Endothelial cell (in vitro differentiated cells): ENCODE results near the gene JUN. TPM values are rescaled to one million over a fixed set of nuclear protein-coding genes. Genes with fewer than 3 reads are reported as not detected.

Source experiments
- DNase-seq: peaks from one replicate; pipeline ENCODE4 v3.0.0; 2021; ENCODE audit warnings: low spot score
- H3K27ac Mint-ChIP-seq: one replicate; pipeline ENCODE4 v1.8.0; 2021; ENCODE audit warnings: mixed read lengths, inconsistent platforms; ENCODE audit not compliant: unreplicated experiment
- H3K27me3 Mint-ChIP-seq: one replicate; pipeline ENCODE4 v1.8.0; 2021; ENCODE audit warnings: mild to moderate bottlenecking, moderate library complexity, mixed read lengths, inconsistent platforms; ENCODE audit not compliant: unreplicated experiment
- H3K36me3 Mint-ChIP-seq: one replicate; pipeline ENCODE4 v1.8.0; 2021; ENCODE audit warnings: mild to moderate bottlenecking, low read depth, mixed read lengths, inconsistent platforms; ENCODE audit not compliant: unreplicated experiment
- H3K4me1 Mint-ChIP-seq: one replicate; pipeline ENCODE4 v1.8.0; 2021; ENCODE audit warnings: mild to moderate bottlenecking, mixed read lengths, inconsistent platforms; ENCODE audit not compliant: unreplicated experiment
- H3K4me3 Mint-ChIP-seq: one replicate; pipeline ENCODE4 v1.8.0; 2021; ENCODE audit warnings: mild to moderate bottlenecking, mixed read lengths, inconsistent platforms; ENCODE audit not compliant: unreplicated experiment
- H3K9me3 Mint-ChIP-seq: one replicate; pipeline ENCODE4 v1.8.0; 2021; ENCODE audit warnings: mixed read lengths, inconsistent platforms; ENCODE audit not compliant: unreplicated experiment
- total RNA-seq: library from RNA; stranded (reverse); fragmentation: NEBNext Ultra II Directional; extraction: Animal tissue kit (Norgen Biotek cat#: 25700); gene quantifications from one replicate; pipeline ENCODE4 v1.2.1, GENCODE V29; 2021; ENCODE audit not compliant: unreplicated experiment
- TF ChIP-seq, protein P1 (sequence below): fragments of 200-600 bp; sonication (generic); IDR thresholded peaks from one replicate; pipeline ENCODE4 v1.5.0; 2021; ENCODE audit warnings: antibody characterized with exemption; ENCODE audit not compliant: unreplicated experiment

The JUN gene
- total RNA-seq, 1 donor from 2014 or later, result 56.3 TPM

- H3K4me3 Mint-ChIP-seq, result no peak overlapping the region
- H3K36me3 Mint-ChIP-seq, result peaks cover 12% of the 10 kb centered on the region
- no peak for DNase-seq
- H3K4me1 Mint-ChIP-seq, result peaks cover 4% of the 10 kb centered on the region
- H3K9me3 Mint-ChIP-seq, result peaks cover 10% of the 10 kb centered on the region
- H3K27ac Mint-ChIP-seq, result no peak overlapping the region
- TF ChIP-seq, protein P1, sequence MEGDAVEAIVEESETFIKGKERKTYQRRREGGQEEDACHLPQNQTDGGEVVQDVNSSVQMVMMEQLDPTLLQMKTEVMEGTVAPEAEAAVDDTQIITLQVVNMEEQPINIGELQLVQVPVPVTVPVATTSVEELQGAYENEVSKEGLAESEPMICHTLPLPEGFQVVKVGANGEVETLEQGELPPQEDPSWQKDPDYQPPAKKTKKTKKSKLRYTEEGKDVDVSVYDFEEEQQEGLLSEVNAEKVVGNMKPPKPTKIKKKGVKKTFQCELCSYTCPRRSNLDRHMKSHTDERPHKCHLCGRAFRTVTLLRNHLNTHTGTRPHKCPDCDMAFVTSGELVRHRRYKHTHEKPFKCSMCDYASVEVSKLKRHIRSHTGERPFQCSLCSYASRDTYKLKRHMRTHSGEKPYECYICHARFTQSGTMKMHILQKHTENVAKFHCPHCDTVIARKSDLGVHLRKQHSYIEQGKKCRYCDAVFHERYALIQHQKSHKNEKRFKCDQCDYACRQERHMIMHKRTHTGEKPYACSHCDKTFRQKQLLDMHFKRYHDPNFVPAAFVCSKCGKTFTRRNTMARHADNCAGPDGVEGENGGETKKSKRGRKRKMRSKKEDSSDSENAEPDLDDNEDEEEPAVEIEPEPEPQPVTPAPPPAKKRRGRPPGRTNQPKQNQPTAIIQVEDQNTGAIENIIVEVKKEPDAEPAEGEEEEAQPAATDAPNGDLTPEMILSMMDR, result no peak
- H3K27me3 Mint-ChIP-seq, result peaks cover 3% of the 10 kb centered on the region
Observed at GRCh38 chr1:58824753-58825389, 41.0 kb upstream of the JUN start.

- Mint-ChIP-seq H3K4me1 (peaks cover 4% of the 10 kb centered on the region), H3K36me3 (peaks cover 12% of the 10 kb centered on the region), H3K27ac (no peak overlapping the region), H3K9me3 (peaks cover 10% of the 10 kb centered on the region), H3K4me3 (no peak overlapping the region), H3K27me3 (peaks cover 3% of the 10 kb centered on the region)
- TF ChIP-seq, protein P1, result no peak
- no peak for DNase-seq
Observed at GRCh38 chr1:58823481-58824010, 39.7 kb upstream of the JUN start.

- H3K4me3 Mint-ChIP-seq, result no peak overlapping the region
- H3K36me3 Mint-ChIP-seq, result no peaks in the 10 kb centered on the region
- no peak overlapping the region for H3K27ac Mint-ChIP-seq
- TF ChIP-seq, protein P1, result no peak
- peaks cover 9% of the 10 kb centered on the region for H3K4me1 Mint-ChIP-seq
- no peak for DNase-seq
- peaks cover 3% of the 10 kb centered on the region for H3K27me3 Mint-ChIP-seq
- no peaks in the 10 kb centered on the region for H3K9me3 Mint-ChIP-seq
Observed at GRCh38 chr1:58821309-58821708, 37.5 kb upstream of the JUN start.

DNA sequence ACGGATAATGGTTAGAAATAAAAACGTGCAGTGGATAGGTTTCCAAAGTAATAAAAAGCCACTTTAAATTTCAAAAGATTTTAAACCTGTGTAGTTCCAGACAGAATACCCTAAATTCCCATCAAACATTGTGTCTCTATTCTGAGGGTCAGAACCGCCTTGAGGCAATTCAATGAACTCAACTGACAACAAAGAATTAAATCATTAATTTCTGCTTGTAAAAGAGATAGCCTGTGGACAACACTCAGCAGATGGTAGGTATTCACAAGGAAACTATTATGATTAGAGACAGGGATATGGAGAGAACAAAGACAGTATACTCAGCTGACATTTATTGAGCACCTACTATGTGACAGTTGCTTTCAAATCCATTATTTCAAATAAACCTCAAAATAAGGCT lies 35.1 kb upstream of the JUN start:
- no peaks in the 10 kb centered on the region for H3K36me3 Mint-ChIP-seq
- peaks cover 3% of the 10 kb centered on the region for H3K27me3 Mint-ChIP-seq
- TF ChIP-seq, protein P1, result no peak
- peaks cover 20% of the 10 kb centered on the region for H3K4me1 Mint-ChIP-seq
- no peaks in the 10 kb centered on the region for H3K9me3 Mint-ChIP-seq
- DNase-seq, result no peak
- H3K4me3 Mint-ChIP-seq, result no peak overlapping the region
- no peak overlapping the region for H3K27ac Mint-ChIP-seq

DNA sequence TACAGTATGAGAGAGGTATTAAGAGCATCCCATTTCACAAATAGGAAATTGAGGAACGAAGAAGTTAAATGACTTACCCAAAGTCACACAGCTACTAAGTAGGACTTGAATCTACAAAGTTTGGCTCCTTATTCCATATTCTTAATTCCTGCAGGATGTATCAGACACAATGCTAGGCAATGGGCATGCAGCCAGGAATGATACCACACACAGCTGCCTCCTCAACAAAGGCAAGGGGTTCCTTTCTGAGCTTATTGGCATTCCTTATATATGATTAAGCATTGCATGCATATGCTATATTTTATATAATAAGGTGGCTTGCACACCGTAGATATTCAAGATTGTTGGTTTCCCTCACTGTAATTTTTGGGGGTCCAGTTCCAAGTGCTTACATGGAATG lies 34.2 kb upstream of the JUN start:
- DNase-seq, result no peak
- Mint-ChIP-seq H3K27ac (no peak overlapping the region), H3K4me3 (no peak overlapping the region), H3K9me3 (no peaks in the 10 kb centered on the region), H3K36me3 (no peaks in the 10 kb centered on the region), H3K27me3 (peaks cover 6% of the 10 kb centered on the region), H3K4me1 (peaks cover 23% of the 10 kb centered on the region)
- TF ChIP-seq, protein P1, result no peak
